Measurements from ENCODE around the gene LRIT3.

The LRIT3 gene

DNA sequence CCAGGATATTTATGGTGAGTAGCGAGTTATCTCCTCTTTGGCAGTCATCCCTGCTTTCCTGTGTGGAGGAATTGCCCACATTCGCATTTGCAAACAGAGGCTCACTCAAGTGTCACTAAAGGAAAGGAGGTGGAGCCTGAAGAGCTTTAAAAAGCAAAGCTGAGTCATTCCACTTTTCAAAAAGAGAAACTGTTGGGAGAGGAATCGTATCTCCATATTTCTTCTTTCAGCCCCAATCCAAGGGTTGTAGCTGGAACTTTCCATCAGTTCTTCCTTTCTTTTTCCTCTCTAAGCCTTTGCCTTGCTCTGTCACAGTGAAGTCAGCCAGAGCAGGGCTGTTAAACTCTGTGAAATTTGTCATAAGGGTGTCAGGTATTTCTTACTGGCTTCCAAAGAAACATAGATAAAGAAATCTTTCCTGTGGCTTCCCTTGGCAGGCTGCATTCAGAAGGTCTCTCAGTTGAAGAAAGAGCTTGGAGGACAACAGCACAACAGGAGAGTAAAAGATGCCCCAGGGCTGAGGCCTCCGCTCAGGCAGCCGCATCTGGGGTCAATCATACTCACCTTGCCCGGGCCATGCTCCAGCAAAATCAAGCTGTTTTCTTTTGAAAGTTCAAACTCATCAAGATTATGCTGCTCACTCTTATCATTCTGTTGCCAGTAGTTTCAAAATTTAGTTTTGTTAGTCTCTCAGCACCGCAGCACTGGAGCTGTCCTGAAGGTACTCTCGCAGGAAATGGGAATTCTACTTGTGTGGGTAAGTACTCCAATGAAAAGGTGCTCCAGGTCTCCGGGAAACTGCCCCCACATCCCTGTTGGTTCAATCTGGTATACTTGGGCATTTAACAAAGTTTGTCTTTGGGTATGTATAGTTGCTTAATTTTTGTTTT, 65.0 kb downstream of the LRIT3 start, which contains the start of gene EGF:
Gene EGF, plus strand, starts transcription at position 178 of the 890 bp plus-strand sequence. Its CDS starts 453 bp downstream, at position 631.
- H3K9ac ChIP-seq = no peak within 1 kb of the TSS
- H3K9me3 ChIP-seq (ENCODE audit: control insufficient read depth, low read length) = no peaks in the 10 kb centered on the region
- H2AFZ ChIP-seq = peak within 1 kb of the TSS; percentile 72
- H3K36me3 ChIP-seq (ENCODE audit: control insufficient read depth, insufficient read depth, low read length) = no peaks in the 10 kb centered on the region
- no peaks in the 10 kb centered on the region for H3K79me2 ChIP-seq
- H3K4me3 ChIP-seq (ENCODE audit: low read depth, low read length) = no peak within 1 kb of the TSS
- H3K4me1 ChIP-seq = peaks cover 7% of the 10 kb centered on the region
- H3K27ac ChIP-seq = no peak within 1 kb of the TSS
- TF ChIP-seq, protein P1, sequence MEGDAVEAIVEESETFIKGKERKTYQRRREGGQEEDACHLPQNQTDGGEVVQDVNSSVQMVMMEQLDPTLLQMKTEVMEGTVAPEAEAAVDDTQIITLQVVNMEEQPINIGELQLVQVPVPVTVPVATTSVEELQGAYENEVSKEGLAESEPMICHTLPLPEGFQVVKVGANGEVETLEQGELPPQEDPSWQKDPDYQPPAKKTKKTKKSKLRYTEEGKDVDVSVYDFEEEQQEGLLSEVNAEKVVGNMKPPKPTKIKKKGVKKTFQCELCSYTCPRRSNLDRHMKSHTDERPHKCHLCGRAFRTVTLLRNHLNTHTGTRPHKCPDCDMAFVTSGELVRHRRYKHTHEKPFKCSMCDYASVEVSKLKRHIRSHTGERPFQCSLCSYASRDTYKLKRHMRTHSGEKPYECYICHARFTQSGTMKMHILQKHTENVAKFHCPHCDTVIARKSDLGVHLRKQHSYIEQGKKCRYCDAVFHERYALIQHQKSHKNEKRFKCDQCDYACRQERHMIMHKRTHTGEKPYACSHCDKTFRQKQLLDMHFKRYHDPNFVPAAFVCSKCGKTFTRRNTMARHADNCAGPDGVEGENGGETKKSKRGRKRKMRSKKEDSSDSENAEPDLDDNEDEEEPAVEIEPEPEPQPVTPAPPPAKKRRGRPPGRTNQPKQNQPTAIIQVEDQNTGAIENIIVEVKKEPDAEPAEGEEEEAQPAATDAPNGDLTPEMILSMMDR (IDR thresholded peaks at IDR 0.05) = no peak
- H3K27me3 ChIP-seq (ENCODE audit: control insufficient read depth, insufficient read depth, low read length) = no peaks in the 10 kb centered on the region
- H3K4me2 ChIP-seq (ENCODE audit: low read length) = no peak within 1 kb of the TSS

DNA sequence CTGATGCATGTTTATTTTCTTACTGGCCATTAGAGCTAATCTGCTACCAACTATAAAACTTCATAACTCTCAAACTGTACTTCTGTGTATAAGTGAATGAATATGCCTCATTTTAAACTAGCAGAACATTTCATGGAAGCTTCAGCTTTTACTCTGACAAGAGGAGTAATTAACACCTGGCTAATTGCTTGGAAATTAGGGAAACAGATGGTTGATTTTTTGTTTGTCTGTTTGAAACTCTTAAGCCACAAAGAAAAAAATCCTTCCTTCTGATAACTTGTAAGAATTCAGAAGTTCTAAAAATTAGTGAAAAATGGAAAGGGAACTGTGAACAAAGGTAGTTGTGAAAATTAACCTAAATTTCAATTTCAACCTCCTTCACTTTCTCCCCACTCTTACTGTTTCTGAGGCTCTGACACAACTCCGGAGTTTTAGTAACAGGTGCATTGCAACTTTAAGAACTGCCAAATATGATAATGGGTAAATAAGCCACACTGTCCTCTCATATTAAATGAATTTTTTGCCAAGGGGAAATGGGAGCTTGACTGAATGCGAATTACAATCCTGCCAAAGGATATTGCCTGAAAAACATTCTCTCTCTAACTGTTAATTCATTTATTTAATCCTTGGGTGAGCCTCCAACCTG, 65.8 kb downstream of the LRIT3 start:
- Histone ChIP-seq H2AFZ (no peak overlapping the region), H3K9me3 (ENCODE audit: control insufficient read depth, low read length) (no peaks in the 10 kb centered on the region), H3K79me2 (no peaks in the 10 kb centered on the region), H3K9ac (no peak overlapping the region), H3K27me3 (ENCODE audit: control insufficient read depth, insufficient read depth, low read length) (no peaks in the 10 kb centered on the region), H3K4me2 (ENCODE audit: low read length) (no peak overlapping the region), H3K4me3 (ENCODE audit: low read depth, low read length) (no peak overlapping the region), H3K27ac (no peak overlapping the region), H3K4me1 (peaks cover 7% of the 10 kb centered on the region), H3K36me3 (ENCODE audit: control insufficient read depth, insufficient read depth, low read length) (no peaks in the 10 kb centered on the region)
- TF ChIP-seq, protein P1 (IDR thresholded peaks at IDR 0.05) = no peak

DNA sequence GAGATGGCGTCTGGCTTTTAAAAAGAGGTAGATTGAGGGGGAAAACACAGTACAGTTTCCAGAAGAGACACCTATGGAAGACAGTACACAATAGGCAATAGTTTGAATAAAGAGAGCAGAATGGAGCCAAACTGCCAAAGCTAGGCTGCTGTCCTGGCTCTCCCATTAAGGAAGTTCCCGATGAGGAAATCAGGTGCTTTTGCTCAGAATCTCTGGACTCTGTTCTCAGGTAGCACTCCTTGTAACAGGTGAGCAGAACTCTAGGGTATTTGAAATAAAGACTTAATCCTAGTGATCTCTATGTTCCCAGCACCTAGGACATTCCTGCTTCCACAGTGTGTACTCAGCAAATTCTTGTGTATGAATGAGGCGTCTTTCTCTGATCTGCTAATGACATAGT, 66.4 kb downstream of the LRIT3 start:
- TF ChIP-seq, protein P1 (IDR thresholded peaks at IDR 0.05) = no peak
- Histone ChIP-seq H3K9ac (no peak overlapping the region), H3K27me3 (ENCODE audit: control insufficient read depth, insufficient read depth, low read length) (no peaks in the 10 kb centered on the region), H3K27ac (no peak overlapping the region), H3K79me2 (no peaks in the 10 kb centered on the region), H2AFZ (no peak overlapping the region), H3K4me3 (ENCODE audit: low read depth, low read length) (no peak overlapping the region), H3K9me3 (ENCODE audit: control insufficient read depth, low read length) (no peaks in the 10 kb centered on the region), H3K4me2 (ENCODE audit: low read length) (no peak overlapping the region), H3K4me1 (peaks cover 7% of the 10 kb centered on the region), H3K36me3 (ENCODE audit: control insufficient read depth, insufficient read depth, low read length) (no peaks in the 10 kb centered on the region)

DNA sequence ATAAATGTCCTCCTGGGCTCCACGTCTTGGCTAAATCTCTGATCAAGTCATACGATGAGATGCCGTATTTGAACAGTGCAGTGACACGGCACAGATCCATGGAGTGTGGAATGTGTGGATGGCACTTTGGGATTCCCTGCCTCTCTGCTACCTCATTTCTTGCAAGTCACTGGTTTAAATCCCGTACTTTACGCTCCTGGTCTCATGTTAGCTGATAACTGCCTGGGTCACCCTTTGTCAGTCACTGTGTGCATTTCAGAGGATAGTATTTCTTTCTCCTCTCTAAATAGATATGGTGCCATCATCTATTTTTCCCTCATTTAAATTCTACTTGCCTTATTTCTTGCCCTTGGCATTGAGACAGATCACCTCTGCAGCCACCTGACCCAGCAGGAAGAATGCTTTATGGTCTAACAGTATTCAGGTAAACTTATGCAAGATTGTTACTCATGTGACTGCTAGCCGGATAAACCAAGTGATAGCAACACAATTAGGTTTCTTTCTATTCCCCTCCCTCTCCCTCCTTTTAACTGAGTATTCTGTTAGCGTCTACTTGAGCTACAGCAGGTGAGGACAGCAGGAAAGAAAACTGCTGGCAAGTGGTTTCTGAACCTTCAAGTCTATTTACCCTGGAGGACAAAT, 67.6 kb downstream of the LRIT3 start:
- peaks cover 7% of the 10 kb centered on the region for H3K4me1 ChIP-seq
- TF ChIP-seq, protein P1 (IDR thresholded peaks at IDR 0.05) = no peak
- H3K79me2 ChIP-seq = no peaks in the 10 kb centered on the region
- no peak overlapping the region for H3K4me2 ChIP-seq (ENCODE audit: low read length)
- H2AFZ ChIP-seq = no peak overlapping the region
- no peak overlapping the region for H3K9ac ChIP-seq
- H3K9me3 ChIP-seq (ENCODE audit: control insufficient read depth, low read length) = no peaks in the 10 kb centered on the region
- no peaks in the 10 kb centered on the region for H3K27me3 ChIP-seq (ENCODE audit: control insufficient read depth, insufficient read depth, low read length)
- H3K27ac ChIP-seq = no peak overlapping the region
- no peak overlapping the region for H3K4me3 ChIP-seq (ENCODE audit: low read depth, low read length)
- no peaks in the 10 kb centered on the region for H3K36me3 ChIP-seq (ENCODE audit: control insufficient read depth, insufficient read depth, low read length)

Data from parathyroid adenoma (tissue), 2 donors.